B cell (primary cell): ENCODE measurements around the gene B3GLCT. TPM values are rescaled to one million over a fixed set of nuclear protein-coding genes. Genes with fewer than 3 reads are reported as not detected.

ENCODE experiments used
- ATAC-seq: fragments of 200-7000 bp; cut with Tn5 transposase; one replicate; pipeline ENCODE4 v1.10.0; 2021; ENCODE audit warnings: low read depth, mild to moderate bottlenecking, moderate number of reproducible peaks, moderate library complexity
- CTCF ChIA-PET: fragments of 350-600 bp; sonication (Branson Sonifier 250); formaldehyde crosslinking; loops from one replicate; lab custom pipeline; 2021; ENCODE audit warnings: antibody characterized with exemption, inconsistent platforms; lab: Charles Lee
- POLR2A ChIA-PET: fragments of 350-600 bp; sonication (Branson Sonifier 250); formaldehyde crosslinking; loops from one replicate; lab custom pipeline; 2021; ENCODE audit warnings: antibody characterized with exemption; lab: Charles Lee
- DNase-seq: peaks from one replicate; pipeline ENCODE4 v3.0.0; 2013
- H2AFZ ChIP-seq: 2 replicates; pipeline ENCODE4 v1.6.1; 2012; ENCODE audit warnings: mild to moderate bottlenecking, low read depth, low read length; ENCODE audit not compliant: insufficient read depth, poor library complexity, severe bottlenecking
- H3K27ac ChIP-seq, 2 donors: 1 replicate in 1 of 2; 2 replicates in 1 of 2; pipeline ENCODE4 v1.5.1; 2012 to 2013; ENCODE audit warnings: low read length in 2 of 2, mild to moderate bottlenecking in 2 of 2, moderate library complexity in 1 of 2
- H3K27me3 ChIP-seq, 4 experiments: fragments of 200-600 bp in 1 of 4; sonication (generic) in 1 of 4; replicated peaks in 1 of 4; 1 replicate in 2 of 4; 2 replicates in 2 of 4; pipeline versions ENCODE4 v1.6.1 to v1.7.0; 2013 to 2016; ENCODE audit warnings: low read length in 3 of 4, mild to moderate bottlenecking in 2 of 4, mixed read lengths in 1 of 4, moderate library complexity in 1 of 4; ENCODE audit not compliant: insufficient read depth in 4 of 4, control insufficient read depth in 3 of 4; ENCODE audit errors: control extremely low read depth in 1 of 4
- H3K36me3 ChIP-seq, 2 experiments: replicated peaks in 1 of 2; 1 replicate in 1 of 2; 2 replicates in 1 of 2; pipeline versions ENCODE4 v1.6.1 to v1.7.1; 2013; ENCODE audit warnings: low read length in 1 of 2; ENCODE audit not compliant: insufficient read depth in 2 of 2, control insufficient read depth in 1 of 2; ENCODE audit errors: control extremely low read depth in 1 of 2, extremely low read depth in 1 of 2
- H3K4me1 ChIP-seq, 2 donors: fragments of 200-600 bp in 1 of 2; sonication (generic) in 1 of 2; 1 replicate in 1 of 2; 2 replicates in 1 of 2; pipeline versions ENCODE4 v1.5.1 to v1.6.1; 2013 to 2017; ENCODE audit warnings: low read length in 2 of 2; ENCODE audit not compliant: control insufficient read depth in 2 of 2, insufficient read depth in 2 of 2
- H3K4me2 ChIP-seq: replicated peaks from 2 replicates; pipeline ENCODE3; 2012; ENCODE audit warnings: mild to moderate bottlenecking, low read depth, low read length; ENCODE audit not compliant: poor library complexity, severe bottlenecking
- H3K4me3 ChIP-seq, 5 experiments: fragments of 200-600 bp in 1 of 5; sonication (generic) in 1 of 5; 1 replicate in 3 of 5; 2 replicates in 2 of 5; pipeline versions ENCODE4 v1.5.1 to v1.7.0; 2011 to 2016; ENCODE audit warnings: low read length in 4 of 5, mild to moderate bottlenecking in 4 of 5, low read depth in 2 of 5, control low read depth in 1 of 5, moderate library complexity in 1 of 5; ENCODE audit not compliant: insufficient read depth in 1 of 5; ENCODE audit errors: control extremely low read depth in 1 of 5, extremely low read depth in 1 of 5
- H3K79me2 ChIP-seq: fragments of 200-600 bp; sonication (generic); one replicate; pipeline ENCODE4 v1.6.0; 2016; ENCODE audit warnings: low read length; ENCODE audit not compliant: control insufficient read depth, insufficient read depth
- H3K9ac ChIP-seq: fragments of 200-600 bp; sonication (generic); 2 replicates; pipeline ENCODE4 v1.6.1; 2017; ENCODE audit warnings: mild to moderate bottlenecking, low read length, moderate library complexity
- H3K9me3 ChIP-seq, 3 donors: one replicate each; pipeline versions ENCODE4 v1.6.1 to v1.7.1; 2013; ENCODE audit warnings: low read length in 2 of 3; ENCODE audit not compliant: control insufficient read depth in 2 of 3, insufficient read depth in 1 of 3; ENCODE audit errors: control extremely low read depth in 1 of 3
- H4K20me1 ChIP-seq: 2 replicates; pipeline ENCODE4 v1.6.0; 2012; ENCODE audit warnings: mild to moderate bottlenecking, low read length; ENCODE audit not compliant: insufficient read depth, control insufficient read depth, poor library complexity, severe bottlenecking
- H3K27ac Mint-ChIP-seq: one replicate; pipeline ENCODE4 v1.8.0; 2021; ENCODE audit warnings: mixed read lengths
- H3K27me3 Mint-ChIP-seq: one replicate; pipeline ENCODE4 v1.8.0; 2021; ENCODE audit warnings: mixed read lengths
- H3K4me1 Mint-ChIP-seq: one replicate; pipeline ENCODE4 v1.8.0; 2021; ENCODE audit warnings: mixed read lengths
- H3K4me3 Mint-ChIP-seq: one replicate; pipeline ENCODE4 v1.8.0; 2021; ENCODE audit warnings: mixed read lengths
- H3K9me3 Mint-ChIP-seq: one replicate; pipeline ENCODE4 v1.8.0; 2022; ENCODE audit warnings: mixed read lengths; ENCODE audit not compliant: insufficient read depth
- EZH2 ChIP-seq: IDR thresholded peaks from 2 replicates; pipeline ENCODE4 v1.6.1; 2012; ENCODE audit warnings: borderline replicate concordance, low read depth, mild to moderate bottlenecking, moderate library complexity, low read length; ENCODE audit not compliant: insufficient read depth, poor library complexity, severe bottlenecking
- WGBS: methylation state at CpG from one replicate; pipeline ENCODE4 v1.1.5; 2013; ENCODE audit warnings: missing lambda C conversion rate; ENCODE audit not compliant: insufficient coverage; 5-methylcytosine and 5-hydroxymethylcytosine counted together
- intact Hi-C: fragments of 100-400 bp; cut with micrococcal nuclease; formaldehyde crosslinking; loops from one replicate; pipeline ENCODE4 v1.10.0; 2022
- polyA plus RNA-seq: library from polyadenylated mRNA; depleted of rRNA; stranded (reverse); fragments of >200 nt; gene quantifications from 2 replicates; pipeline ENCODE4 v1.2.3, GENCODE V29; 2012
- total RNA-seq, 2 donors: library from RNA; stranded (reverse); fragments of 120-200 nt in 1 of 2; gene quantifications; 1 replicate in 1 of 2; 2 replicates in 1 of 2; pipeline versions ENCODE4 v1.2.3 to v1.2.4, GENCODE V29; 2013 to 2022
- TF ChIP-seq, protein P1 (sequence below): fragments of 200-600 bp; IDR thresholded peaks from one replicate; pipeline ENCODE4 v1.8.0; 2022; ENCODE audit warnings: antibody characterized with exemption, mild to moderate bottlenecking

B3GLCT gene
- total and polyA plus RNA-seq, 2 donors (not counting 1 experiment from before 2014, with no cell fraction given) = 1.4 to 6.2 TPM

DNA sequence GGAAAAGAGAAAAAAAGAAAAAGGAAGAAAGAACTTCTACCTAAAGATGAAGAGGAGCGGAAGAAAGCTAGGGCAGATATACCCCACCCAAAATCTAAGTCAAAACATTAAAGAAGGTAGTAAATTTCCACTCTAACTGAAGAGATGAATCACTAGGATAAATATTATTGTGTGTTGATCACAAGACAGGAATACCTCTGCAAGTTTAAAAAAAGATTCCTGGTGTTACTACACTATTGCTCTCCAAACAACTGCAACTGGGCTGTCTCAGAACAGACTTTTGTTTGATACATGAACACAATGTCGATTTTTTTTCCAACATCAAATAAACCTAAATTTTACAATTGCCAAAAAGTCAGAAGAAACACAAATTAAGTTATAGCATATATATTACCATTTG, 44.8 kb upstream of the B3GLCT start:
- no CpG with 5 or more reads among the region's 2 CpGs for WGBS
- Mint-ChIP-seq H3K4me1 (peaks cover 13% of the 10 kb centered on the region), H3K27me3 (no peaks in the 10 kb centered on the region), H3K27ac (no peak overlapping the region), H3K9me3 (no peaks in the 10 kb centered on the region), H3K4me3 (no peak overlapping the region)
- Histone ChIP-seq H2AFZ (no peak overlapping the region), H4K20me1 (peaks cover 13% of the 10 kb centered on the region), H3K27me3 (no peaks in the 10 kb centered on the region), H3K9ac (no peak overlapping the region), H3K4me1 (peaks cover 7 to 10% of the 10 kb centered on the region in 2 donors), H3K79me2 (peaks cover 27% of the 10 kb centered on the region), H3K9me3 (no peaks in the 10 kb centered on the region), H3K27ac (no peak overlapping the region), H3K4me2 (no peak overlapping the region), H3K36me3 (peaks cover 23 to 70% of the 10 kb centered on the region in 2 experiments), H3K4me3 (no peak overlapping the region)
- POLR2A ChIA-PET = no interaction called here
- TF ChIP-seq EZH2 = no peak
- TF ChIP-seq, protein P1, sequence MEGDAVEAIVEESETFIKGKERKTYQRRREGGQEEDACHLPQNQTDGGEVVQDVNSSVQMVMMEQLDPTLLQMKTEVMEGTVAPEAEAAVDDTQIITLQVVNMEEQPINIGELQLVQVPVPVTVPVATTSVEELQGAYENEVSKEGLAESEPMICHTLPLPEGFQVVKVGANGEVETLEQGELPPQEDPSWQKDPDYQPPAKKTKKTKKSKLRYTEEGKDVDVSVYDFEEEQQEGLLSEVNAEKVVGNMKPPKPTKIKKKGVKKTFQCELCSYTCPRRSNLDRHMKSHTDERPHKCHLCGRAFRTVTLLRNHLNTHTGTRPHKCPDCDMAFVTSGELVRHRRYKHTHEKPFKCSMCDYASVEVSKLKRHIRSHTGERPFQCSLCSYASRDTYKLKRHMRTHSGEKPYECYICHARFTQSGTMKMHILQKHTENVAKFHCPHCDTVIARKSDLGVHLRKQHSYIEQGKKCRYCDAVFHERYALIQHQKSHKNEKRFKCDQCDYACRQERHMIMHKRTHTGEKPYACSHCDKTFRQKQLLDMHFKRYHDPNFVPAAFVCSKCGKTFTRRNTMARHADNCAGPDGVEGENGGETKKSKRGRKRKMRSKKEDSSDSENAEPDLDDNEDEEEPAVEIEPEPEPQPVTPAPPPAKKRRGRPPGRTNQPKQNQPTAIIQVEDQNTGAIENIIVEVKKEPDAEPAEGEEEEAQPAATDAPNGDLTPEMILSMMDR = no peak
- DNase-seq (no peak), ATAC-seq (no peak)
- CTCF ChIA-PET = no interaction called here
- intact Hi-C loops = no loop called here

DNA sequence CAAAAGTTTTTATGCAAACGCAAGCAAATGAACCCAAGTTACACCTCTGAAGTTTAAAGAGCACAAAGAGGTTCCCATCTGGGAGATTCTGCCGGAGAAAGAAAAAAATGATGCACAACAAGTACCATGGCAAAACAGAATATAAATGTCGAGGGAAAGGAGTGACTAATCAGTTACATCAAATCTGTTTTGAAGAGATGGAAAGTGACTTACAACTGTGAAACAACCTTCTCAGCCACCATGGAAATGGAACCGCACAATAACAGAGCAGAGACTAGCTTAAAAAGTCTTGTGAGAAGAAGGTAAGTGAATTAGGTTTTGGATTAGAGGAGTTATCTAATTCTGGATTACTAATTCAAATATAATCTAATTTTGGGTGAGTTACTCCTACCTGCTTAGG, 40.5 kb upstream of the B3GLCT start:
- no peak overlapping the region for H3K27ac Mint-ChIP-seq
- Histone ChIP-seq H3K79me2 (peaks cover 40% of the 10 kb centered on the region), H3K4me1 (peaks cover 22% of the 10 kb centered on the region in 2 donors), H3K27me3 (no peaks in the 10 kb centered on the region), H3K4me2 (peak overlapping the region; percentile 90), H4K20me1 (peaks cover 14% of the 10 kb centered on the region), H3K9ac (no peak overlapping the region), H3K4me3 (no peak overlapping the region), H3K36me3 (peaks cover 8 to 30% of the 10 kb centered on the region in 2 experiments), H2AFZ (no peak overlapping the region), H3K9me3 (no peaks in the 10 kb centered on the region), H3K27ac (no peak overlapping the region)
- peaks cover 34% of the 10 kb centered on the region for H3K4me1 Mint-ChIP-seq
- ATAC-seq (no peak), DNase-seq (no peak)
- intact Hi-C loops = no loop called here
- TF ChIP-seq EZH2 = no peak
- TF ChIP-seq, protein P1 = no peak
- POLR2A ChIA-PET = interaction anchor here (0.8 kb wide), 1 partner anchor 42 kb away, joined by 3 read pairs; no protein-coding TSS in a partner anchor
- 90% methylated on average over 2 of the region's 4 CpGs for WGBS
- peak overlapping the region; percentile 96 for H3K4me3 Mint-ChIP-seq
- CTCF ChIA-PET = no interaction called here
- no peaks in the 10 kb centered on the region for H3K9me3 Mint-ChIP-seq
- no peaks in the 10 kb centered on the region for H3K27me3 Mint-ChIP-seq
